ENCODE data around the gene DNAH1. TPM values are rescaled to one million over a fixed set of nuclear protein-coding genes. Genes with fewer than 3 reads are reported as not detected.

The DNAH1 gene
- total and polyA plus RNA-seq, 2 of the 4 experiments (the other 2 are of a cell fraction): 2.0 to 4.0 TPM

DNA sequence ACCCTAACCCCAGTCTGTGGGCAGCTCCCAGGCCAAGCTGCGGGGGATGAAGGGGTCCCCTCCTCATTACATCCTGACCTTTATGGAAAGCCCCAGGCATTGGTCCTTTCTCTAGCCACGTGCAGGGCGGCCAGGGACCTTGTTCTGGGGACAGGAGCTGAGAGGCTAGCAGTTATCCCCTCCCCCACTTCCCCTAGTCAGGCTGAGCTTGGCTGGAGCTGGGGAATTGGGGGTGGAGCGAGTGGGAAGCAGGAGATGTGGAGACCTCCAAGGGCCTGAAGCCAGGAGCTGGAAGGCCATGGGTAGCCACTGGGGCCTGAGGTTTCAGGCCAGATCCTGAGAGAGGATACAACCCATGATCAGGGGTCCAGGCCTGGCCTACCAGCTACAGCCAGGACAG, 45.8 kb downstream of the DNAH1 start:
- in situ Hi-C loops (cut with MboI; ENCODE audit: low sequenced_read_pairs) (no loop called here), intact Hi-C loops (cut with micrococcal nuclease) (no loop called here), dilution Hi-C loops (cut with HindIII; ENCODE audit: low sequenced_read_pairs, unreplicated experiment) (no loop called here)
- BruUV-seq (replicated peaks): no TSS peak
- Histone ChIP-seq H3K4me2 (ENCODE audit: low read depth, low read length) (no peak overlapping the region), H3K27me3 (ENCODE audit: control insufficient read depth, insufficient read depth, low read length) (no peaks in the 10 kb centered on the region), H4K20me1 (ENCODE audit: insufficient read depth, low read length) (no peaks in the 10 kb centered on the region), H2BK120ac (ENCODE audit: low read depth, low read length) (no peak overlapping the region), H3K4me3 (ENCODE audit: insufficient read depth, low read depth, low read length) (no peak overlapping the region), H3K4ac (ENCODE audit: low read depth, low read length) (no peak overlapping the region), H3K14ac (replicated peaks; ENCODE audit: low read depth, low read length) (no peak overlapping the region), H3K23ac (ENCODE audit: low read depth, low read length) (no peak overlapping the region), H4K91ac (ENCODE audit: insufficient read depth, low read depth, low read length) (no peak overlapping the region), H3K9me1 (ENCODE audit: insufficient read depth, low read length) (no peaks in the 10 kb centered on the region; the same call in 1 of the 2 replicates), H4K5ac (ENCODE audit: low read depth, low read length) (no peak overlapping the region), H2AK5ac (ENCODE audit: low read depth, low read length) (no peak overlapping the region), H2BK20ac (ENCODE audit: low read depth, low read length) (no peak overlapping the region), H2BK15ac (ENCODE audit: low read depth, low read length) (no peak overlapping the region), H3K9me3 (ENCODE audit: control insufficient read depth, insufficient read depth, low read length) (no peaks in the 10 kb centered on the region), H3K36me3 (ENCODE audit: control insufficient read depth, insufficient read depth, low read length) (peaks cover 13% of the 10 kb centered on the region; the same call in 1 of the 2 replicates), H2AK9ac (replicated peaks; ENCODE audit: low read depth, low read length, poor library complexity) (no peak overlapping the region), H4K8ac (ENCODE audit: low read depth in 2 of 2, low read length in 2 of 2) (no peak overlapping the region), H3K18ac (ENCODE audit: low read depth, low read length) (no peak overlapping the region), H3K79me1 (ENCODE audit: low read depth in 1 of 2, low read length in 2 of 2) (no peaks in the 10 kb centered on the region), H3K27ac (ENCODE audit: insufficient read depth, low read length) (no peak overlapping the region), H3K4me1 (ENCODE audit: control insufficient read depth, insufficient read depth, low read length) (no peaks in the 10 kb centered on the region), H2BK5ac (ENCODE audit: low read depth, low read length, poor library complexity, severe bottlenecking) (no peak overlapping the region), H3K56ac (ENCODE audit: extremely low read depth, insufficient read depth, low read length) (no peak overlapping the region), H3K9ac (ENCODE audit: low read depth, low read length) (no peak overlapping the region), H2AFZ (replicated peaks; ENCODE audit: low read length, poor library complexity) (no peak overlapping the region)
- POLR2A ChIA-PET (ENCODE audit: unreplicated experiment): no interaction called here
- WGBS, 2 experiments (ENCODE audit: extremely low coverage in 2 of 2, insufficient read length in 1 of 2): no CpG with 5 or more reads among the region's 4 CpGs
- ATAC-seq (ENCODE audit: low read depth) (no peak), DNase-seq (no peak)
- TF ChIP-seq CHD1 (IDR thresholded peaks at IDR 0.05; ENCODE audit: low read depth, low read length) (no peak), SMC3 (IDR thresholded peaks at IDR 0.05; ENCODE audit: low read depth, low read length) (no peak), MAFK (IDR thresholded peaks at IDR 0.05; ENCODE audit: low read depth, low read length) (no peak), RCOR1 (IDR thresholded peaks at IDR 0.05; ENCODE audit: insufficient replicate concordance, low read length) (no peak), BHLHE40 (IDR thresholded peaks at IDR 0.05; ENCODE audit: low read depth, low read length) (no peak), MAZ (IDR thresholded peaks at IDR 0.05; ENCODE audit: borderline replicate concordance, low read depth, low read length) (no peak)
- CTCF ChIA-PET: no interaction called here
